GM12878 (cell line): ENCODE data around the gene CRNKL1. TPM values are rescaled to one million over a fixed set of nuclear protein-coding genes. Genes with fewer than 3 reads are reported as not detected.

Experiments used
- CEBPZ ChIP-seq: fragments of 150-350 bp; IDR thresholded peaks from 2 replicates; pipeline ENCODE4 v1.6.1; 2016; ENCODE audit warnings: low read depth, low read length
- HDAC6 ChIP-seq: fragments of 200-600 bp; sonication (generic); IDR thresholded peaks from one replicate; pipeline ENCODE4 v1.8.0; 2017; ENCODE audit warnings: antibody characterized with exemption; ENCODE audit not compliant: unreplicated experiment
- MTA2 ChIP-seq: fragments of 450-650 bp; IDR thresholded peaks from 2 replicates; pipeline ENCODE4 v1.6.1; 2016; ENCODE audit warnings: low read depth, mild to moderate bottlenecking, moderate library complexity
- NR2F1 ChIP-seq: fragments of 450-650 bp; conservative IDR thresholded peaks from 2 replicates; pipeline ENCODE4 v1.6.1; 2017; ENCODE audit warnings: mild to moderate bottlenecking
- POU2F2 ChIP-seq: IDR thresholded peaks from 3 replicates; pipeline ENCODE4 v1.6.1; 2011; ENCODE audit warnings: low read depth, mild to moderate bottlenecking, low read length, borderline replicate concordance
- REST ChIP-seq: IDR thresholded peaks from 2 replicates; pipeline ENCODE4 v1.6.1; 2012; ENCODE audit warnings: mild to moderate bottlenecking, low read depth, low read length
- SMAD5 ChIP-seq: IDR thresholded peaks from 2 replicates; pipeline ENCODE4 v1.6.1; 2016; ENCODE audit warnings: antibody characterized with exemption, low read depth
- TCF3 ChIP-seq: IDR thresholded peaks from 2 replicates; pipeline ENCODE4 v1.6.1; 2012; ENCODE audit warnings: low read depth, mild to moderate bottlenecking, low read length, borderline replicate concordance; ENCODE audit not compliant: insufficient read depth
- ZBTB33 ChIP-seq: fragments of 450-650 bp; IDR thresholded peaks from 2 replicates; pipeline ENCODE4 v1.6.1; 2017; ENCODE audit warnings: mild to moderate bottlenecking
- polyA plus RNA-seq, 11 experiments: library from polyadenylated mRNA; depleted of rRNA in 4 of 11; unstranded in 6 of 11; stranded (reverse) in 5 of 11; fragments of >200 nt; fragmentation: Nextera tagmentation in 4 of 11; fragmentation: Illumina TruSeq in 1 of 11; extraction: Ambion mirVana in 4 of 11; extraction: Trizol in 1 of 11; gene quantifications; 1 replicate in 1 of 11; 2 replicates in 10 of 11; pipeline versions ENCODE4 v1.2.1 to v1.2.3, GENCODE V29; 2011 to 2016; ENCODE audit warnings: inconsistent platforms in 2 of 11, missing spikeins in 2 of 11, low read depth in 1 of 11
- total RNA-seq, 4 experiments: library from RNA; depleted of rRNA in 3 of 4; stranded (reverse); fragments of >200 nt in 3 of 4; fragmentation: Illumina TruSeq in 1 of 4; extraction: Trizol in 1 of 4; gene quantifications; 2 replicates each; pipeline versions ENCODE4 v1.2.1 to v1.2.3, GENCODE V29; 2013 to 2021

The CRNKL1 gene
- total and polyA plus RNA-seq, 10 of the 15 experiments (the other 5 are each of a cell fraction or from before 2014, with no cell fraction given): 9.5 to 28.4 (median 17.5) TPM

GRCh38 chr20:20019123-20019522 is 33.1 kb downstream of the CRNKL1 start (continued):
- TF ChIP-seq CEBPZ (no peak), HDAC6 (no peak), SMAD5 (no peak), POU2F2 (no peak), REST (no peak), NR2F1 (no peak), MTA2 (no peak), ZBTB33 (no peak), TCF3 (no peak)
